Measurements from ENCODE around the gene RNU1-3.
A peak's percentile ranks its signal among the peaks of the same experiment; 100 is the strongest.
"Not testable (repeated sequence)": the region's sequence is repeated elsewhere in the genome, so short reads cannot be mapped to it uniquely, and the experiment has no call there.

The RNU1-3 gene

DNA sequence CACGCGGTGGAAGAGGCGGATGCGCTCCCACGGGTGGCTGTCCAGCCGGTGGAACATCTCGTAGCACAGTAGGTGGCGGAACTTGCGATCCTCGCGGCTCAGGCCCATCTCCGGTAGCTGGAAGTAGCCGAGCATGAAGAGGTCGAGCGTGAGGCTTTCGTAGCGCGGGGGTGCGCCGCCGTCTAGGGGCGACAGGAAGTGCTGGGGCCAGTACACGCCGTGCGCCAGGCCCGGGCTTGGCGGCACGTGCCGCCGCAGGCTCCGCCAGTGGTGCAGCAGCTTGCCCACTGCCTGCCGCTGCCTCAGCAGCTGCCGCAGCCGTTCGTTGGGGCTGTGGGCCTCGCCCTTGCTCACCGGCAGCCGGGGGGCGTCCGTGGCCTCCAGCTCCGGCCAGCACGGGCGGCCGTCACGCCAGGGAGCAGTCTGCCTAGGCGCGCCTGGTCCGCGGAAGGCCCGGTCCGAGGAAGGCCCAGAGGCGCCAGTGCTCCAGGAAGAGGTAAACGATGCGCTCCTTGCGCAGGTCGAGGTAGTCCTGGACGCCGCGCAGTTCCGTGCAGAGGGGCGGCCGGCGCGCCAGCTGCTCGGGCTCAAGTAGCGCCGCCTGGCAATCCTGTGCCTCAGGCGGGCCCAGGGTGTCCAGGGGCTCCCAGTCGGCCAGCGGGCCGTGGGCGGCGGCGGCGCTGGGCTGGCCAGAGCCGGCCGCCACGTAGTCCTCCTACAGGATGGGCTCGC is 26.1 kb upstream of the RNU1-3 start:
- not testable (repeated sequence) for H3K36me3 ChIP-seq (ENCODE audit: insufficient read depth, low read length); H3K27ac ChIP-seq (ENCODE audit: low read depth, low read length); H3K9me3 ChIP-seq (ENCODE audit: insufficient read depth, low read depth, low read length); H3K9ac ChIP-seq (ENCODE audit: low read depth, low read length); H3K4me1 ChIP-seq (ENCODE audit: insufficient read depth, low read length); H3K4me3 ChIP-seq (ENCODE audit: low read length)
- 27% methylated on average over 18 of the region's 79 CpGs for WGBS
- peaks cover 37% of the 10 kb centered on the region for H3K27me3 ChIP-seq (ENCODE audit: insufficient read depth, low read length)

DNA sequence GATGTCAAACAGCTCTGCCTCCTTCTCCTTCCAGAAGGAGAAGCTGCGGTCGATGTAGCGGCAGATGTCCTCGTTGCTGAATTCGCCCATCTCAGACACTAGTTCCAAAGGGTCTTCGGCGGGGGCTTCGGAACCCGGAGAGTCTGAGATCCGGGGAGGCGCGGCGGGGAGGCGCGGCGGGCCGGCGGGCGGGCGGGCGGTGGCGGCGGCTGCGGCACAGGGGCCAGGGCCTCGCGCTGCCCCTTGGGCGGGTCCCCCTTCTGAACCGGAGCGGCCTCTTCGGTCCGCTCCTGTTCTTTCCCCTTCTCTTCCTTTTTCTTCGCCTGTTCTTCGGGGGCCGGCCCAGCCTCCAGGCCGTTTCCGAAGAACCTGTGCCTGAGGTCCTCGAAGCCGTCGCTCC is 25.5 kb upstream of the RNU1-3 start:
- 14% methylated on average over 23 of the region's 39 CpGs for WGBS
- H3K27me3 ChIP-seq (ENCODE audit: insufficient read depth, low read length) = peaks cover 37% of the 10 kb centered on the region
- not testable (repeated sequence) for H3K4me3 ChIP-seq (ENCODE audit: low read length); H3K9me3 ChIP-seq (ENCODE audit: insufficient read depth, low read depth, low read length); H3K4me1 ChIP-seq (ENCODE audit: insufficient read depth, low read length); H3K9ac ChIP-seq (ENCODE audit: low read depth, low read length); H3K27ac ChIP-seq (ENCODE audit: low read depth, low read length); H3K36me3 ChIP-seq (ENCODE audit: insufficient read depth, low read length)

DNA sequence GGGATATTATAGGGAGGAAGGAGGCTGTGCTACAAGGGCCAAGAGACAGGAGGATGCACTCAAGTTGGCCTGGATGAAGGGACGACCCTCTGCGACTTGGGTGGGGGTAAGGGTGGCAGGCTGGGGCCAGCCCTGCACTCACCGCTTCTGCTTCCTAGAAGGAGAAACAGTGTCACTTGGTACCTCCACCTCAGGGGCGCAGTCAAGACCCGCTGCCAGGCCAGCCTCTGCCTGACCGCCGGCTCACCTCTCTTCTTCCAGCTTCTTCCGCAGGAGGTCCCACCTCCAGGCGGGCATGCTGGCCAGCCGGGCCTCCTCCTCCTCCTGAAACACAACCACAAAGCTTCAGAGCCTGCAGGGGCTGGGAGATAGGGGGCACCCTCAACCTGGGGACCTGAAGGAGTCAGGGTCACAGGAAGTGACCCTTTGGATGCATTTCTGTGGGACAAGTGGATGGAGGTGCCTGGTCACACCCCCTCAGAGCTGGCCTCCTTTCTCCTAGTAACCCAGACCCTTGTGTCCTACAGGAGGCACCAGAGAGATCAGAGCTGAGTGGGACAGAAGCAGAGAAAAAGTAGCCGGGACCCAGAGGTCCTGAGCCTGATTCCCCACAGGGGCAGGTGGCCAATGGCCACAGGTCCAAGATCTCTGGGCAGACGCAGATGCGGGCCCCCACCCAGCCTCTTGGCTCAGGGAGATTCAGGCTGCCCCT is 24.4 kb upstream of the RNU1-3 start:
- H3K9me3 ChIP-seq (ENCODE audit: insufficient read depth, low read depth, low read length); H3K36me3 ChIP-seq (ENCODE audit: insufficient read depth, low read length); H3K9ac ChIP-seq (ENCODE audit: low read depth, low read length); H3K4me1 ChIP-seq (ENCODE audit: insufficient read depth, low read length); H3K4me3 ChIP-seq (ENCODE audit: low read length); H3K27ac ChIP-seq (ENCODE audit: low read depth, low read length): not testable (repeated sequence)
- WGBS = 85% methylated on average over 5 of the region's 13 CpGs
- H3K27me3 ChIP-seq (ENCODE audit: insufficient read depth, low read length) = peaks cover 28% of the 10 kb centered on the region

DNA sequence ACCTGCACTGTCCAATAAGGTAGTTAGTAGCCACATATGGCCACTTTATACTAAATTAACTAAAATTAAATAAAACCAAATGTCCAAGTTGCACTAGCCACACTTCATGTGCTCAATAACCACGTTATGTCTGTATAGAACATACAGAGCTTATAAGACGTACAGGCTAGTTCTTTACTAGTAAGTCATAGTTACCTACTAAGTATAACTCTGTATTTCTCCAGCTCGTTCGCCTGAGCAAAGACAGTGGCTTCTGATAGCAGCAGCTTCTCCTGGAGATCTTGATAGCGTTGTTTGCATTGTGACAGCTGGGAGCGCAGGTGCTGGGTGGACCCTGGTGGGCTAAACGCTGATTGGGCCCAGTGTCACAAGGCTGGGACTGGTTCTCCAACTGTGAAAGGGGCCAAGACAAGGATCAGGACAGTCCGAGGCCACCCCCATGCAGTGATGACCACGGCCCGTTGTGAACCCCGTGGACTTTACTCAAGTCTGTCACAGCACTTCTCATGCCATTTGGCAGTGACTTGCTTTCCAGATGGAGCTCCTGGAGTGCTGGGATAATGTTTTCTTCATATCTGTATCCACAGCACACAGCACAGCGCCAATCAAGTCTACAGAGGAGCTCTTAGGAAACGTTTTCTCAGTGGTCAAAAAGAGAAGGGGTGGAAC is 20.5 kb upstream of the RNU1-3 start:
- not testable (repeated sequence) for H3K9ac ChIP-seq (ENCODE audit: low read depth, low read length)
- WGBS = 86% methylated on average over 12 of the region's 13 CpGs

DNA sequence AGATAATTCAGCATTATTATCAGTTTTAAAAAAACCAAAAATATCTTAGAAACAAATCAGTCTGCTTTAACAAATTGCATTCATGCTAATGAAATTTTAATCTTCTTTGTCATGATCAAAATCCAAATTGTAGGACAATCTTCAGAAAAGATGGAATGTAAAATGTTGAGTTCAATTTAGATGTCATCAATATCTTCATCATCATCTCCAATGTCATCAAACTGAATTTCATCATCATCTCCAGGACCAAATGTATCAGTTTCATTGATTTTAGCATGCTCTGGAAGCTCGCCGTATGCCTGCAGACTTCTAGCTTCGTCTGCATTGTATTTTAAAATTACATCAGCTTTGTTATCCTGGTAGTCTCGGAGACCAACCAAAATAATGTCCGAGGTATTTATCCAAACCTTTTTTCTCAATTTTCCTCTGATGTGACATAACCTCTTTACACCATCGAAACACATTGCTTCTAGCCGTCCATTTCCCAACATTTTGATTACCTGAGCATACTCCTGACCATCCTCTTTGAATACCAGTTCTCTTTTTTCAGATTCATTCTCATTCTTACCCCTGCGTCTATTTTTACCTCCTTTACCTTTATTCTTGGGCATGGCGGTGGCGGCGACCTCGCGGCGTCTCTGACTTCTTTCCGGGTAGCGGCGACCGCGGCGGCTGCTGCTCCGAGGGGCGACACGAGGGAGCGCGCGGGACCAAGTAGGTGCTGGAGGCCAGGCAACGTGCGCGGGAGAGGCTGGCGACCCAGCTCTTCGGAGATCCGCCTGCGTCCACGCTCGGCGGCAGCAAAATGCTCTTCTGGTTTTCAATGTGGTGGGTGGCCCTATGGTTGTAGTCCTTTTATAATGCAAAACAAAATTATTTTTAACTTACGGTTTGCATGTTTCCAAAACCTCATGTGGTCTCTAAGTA is 19.0 kb upstream of the RNU1-3 start:
- 79% methylated on average over 30 of the region's 37 CpGs for WGBS
- not testable (repeated sequence) for H3K4me3 ChIP-seq (ENCODE audit: low read length); H3K4me1 ChIP-seq (ENCODE audit: insufficient read depth, low read length); H3K27ac ChIP-seq (ENCODE audit: low read depth, low read length); H3K9ac ChIP-seq (ENCODE audit: low read depth, low read length); H3K27me3 ChIP-seq (ENCODE audit: insufficient read depth, low read length); H3K36me3 ChIP-seq (ENCODE audit: insufficient read depth, low read length); H3K9me3 ChIP-seq (ENCODE audit: insufficient read depth, low read depth, low read length)

More for the DNA sequence above, 20.5 kb upstream of the RNU1-3 start:
- H3K27me3 ChIP-seq (ENCODE audit: insufficient read depth, low read length) = peaks cover 14% of the 10 kb centered on the region
- not testable (repeated sequence) for H3K4me3 ChIP-seq (ENCODE audit: low read length); H3K36me3 ChIP-seq (ENCODE audit: insufficient read depth, low read length); H3K27ac ChIP-seq (ENCODE audit: low read depth, low read length); H3K9me3 ChIP-seq (ENCODE audit: insufficient read depth, low read depth, low read length); H3K4me1 ChIP-seq (ENCODE audit: insufficient read depth, low read length)

DNA sequence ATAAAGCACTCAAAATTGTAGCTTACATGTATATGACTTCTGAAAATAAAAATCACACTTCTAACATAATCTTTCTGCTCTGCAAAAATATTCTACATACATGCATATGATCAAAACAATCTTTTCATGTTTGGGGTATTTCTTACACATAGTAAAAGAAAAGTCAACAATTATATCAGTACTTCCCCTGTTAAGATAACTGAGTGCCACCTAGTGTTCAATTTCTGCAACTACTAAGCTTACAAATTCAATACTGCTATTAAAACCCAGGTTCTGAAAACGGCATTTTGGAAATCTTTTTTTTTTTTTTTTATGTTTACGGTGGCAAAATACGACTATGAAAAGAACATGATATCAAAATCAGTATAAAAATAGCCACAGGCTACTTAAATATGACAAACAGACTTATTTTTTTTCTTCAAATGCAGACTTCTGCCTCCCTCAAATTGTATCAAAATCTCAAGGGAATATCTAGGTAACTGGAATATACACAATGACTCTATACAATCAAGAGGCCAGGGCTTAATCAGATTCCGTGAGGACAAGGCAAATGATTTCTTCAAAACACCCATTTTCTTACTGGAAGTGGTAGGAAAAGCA is 18.1 kb upstream of the RNU1-3 start:
- H3K9me3 ChIP-seq (ENCODE audit: insufficient read depth, low read depth, low read length); H3K9ac ChIP-seq (ENCODE audit: low read depth, low read length); H3K27ac ChIP-seq (ENCODE audit: low read depth, low read length); H3K27me3 ChIP-seq (ENCODE audit: insufficient read depth, low read length); H3K4me3 ChIP-seq (ENCODE audit: low read length); H3K36me3 ChIP-seq (ENCODE audit: insufficient read depth, low read length); H3K4me1 ChIP-seq (ENCODE audit: insufficient read depth, low read length): not testable (repeated sequence)
- WGBS = no CpG with 5 or more reads among the region's 4 CpGs

DNA sequence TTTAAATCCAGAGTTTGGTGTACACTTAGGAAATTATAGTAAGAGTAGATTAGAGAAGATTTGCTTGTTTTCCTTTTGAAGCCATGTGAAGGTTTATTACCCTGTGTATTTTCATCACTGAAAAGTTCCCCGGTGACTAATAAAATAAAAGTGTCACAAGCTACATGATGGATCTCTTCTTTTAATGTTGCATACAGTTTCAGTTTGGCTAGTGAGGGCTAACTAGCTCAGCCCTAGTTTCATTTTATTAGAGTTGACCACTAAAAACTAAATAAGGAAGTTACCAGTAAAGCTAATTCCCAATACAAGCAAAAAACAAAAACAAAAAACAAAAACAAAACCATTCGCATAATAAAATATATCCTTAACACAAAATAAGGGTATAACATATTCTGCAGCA is 17.4 kb upstream of the RNU1-3 start:
- H3K9ac ChIP-seq (ENCODE audit: low read depth, low read length); H3K4me3 ChIP-seq (ENCODE audit: low read length); H3K27ac ChIP-seq (ENCODE audit: low read depth, low read length); H3K9me3 ChIP-seq (ENCODE audit: insufficient read depth, low read depth, low read length); H3K27me3 ChIP-seq (ENCODE audit: insufficient read depth, low read length); H3K4me1 ChIP-seq (ENCODE audit: insufficient read depth, low read length); H3K36me3 ChIP-seq (ENCODE audit: insufficient read depth, low read length): not testable (repeated sequence)
- no CpG with 5 or more reads among the region's 2 CpGs for WGBS

DNA sequence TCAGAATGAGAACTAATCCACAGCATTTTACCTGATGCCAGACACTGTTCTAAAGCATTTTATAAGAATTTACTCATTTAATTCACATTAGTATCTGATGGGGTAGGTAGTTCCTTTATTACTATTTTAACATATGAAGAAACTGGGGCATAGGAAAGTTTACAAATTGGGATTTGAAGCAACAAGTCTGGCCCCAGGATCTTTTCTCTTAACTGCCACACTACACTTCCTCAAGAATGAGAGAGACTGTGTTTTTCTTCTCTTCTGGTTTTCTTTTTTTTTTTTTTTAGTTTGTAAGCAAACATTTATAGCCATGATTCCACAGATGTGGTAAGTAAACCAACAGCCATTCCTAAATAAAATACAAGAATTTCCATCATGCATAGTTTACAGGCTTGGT is 16.1 kb upstream of the RNU1-3 start:
- not testable (repeated sequence) for H3K27ac ChIP-seq (ENCODE audit: low read depth, low read length); H3K9ac ChIP-seq (ENCODE audit: low read depth, low read length); H3K4me3 ChIP-seq (ENCODE audit: low read length); H3K9me3 ChIP-seq (ENCODE audit: insufficient read depth, low read depth, low read length); H3K27me3 ChIP-seq (ENCODE audit: insufficient read depth, low read length); H3K4me1 ChIP-seq (ENCODE audit: insufficient read depth, low read length); H3K36me3 ChIP-seq (ENCODE audit: insufficient read depth, low read length)

DNA sequence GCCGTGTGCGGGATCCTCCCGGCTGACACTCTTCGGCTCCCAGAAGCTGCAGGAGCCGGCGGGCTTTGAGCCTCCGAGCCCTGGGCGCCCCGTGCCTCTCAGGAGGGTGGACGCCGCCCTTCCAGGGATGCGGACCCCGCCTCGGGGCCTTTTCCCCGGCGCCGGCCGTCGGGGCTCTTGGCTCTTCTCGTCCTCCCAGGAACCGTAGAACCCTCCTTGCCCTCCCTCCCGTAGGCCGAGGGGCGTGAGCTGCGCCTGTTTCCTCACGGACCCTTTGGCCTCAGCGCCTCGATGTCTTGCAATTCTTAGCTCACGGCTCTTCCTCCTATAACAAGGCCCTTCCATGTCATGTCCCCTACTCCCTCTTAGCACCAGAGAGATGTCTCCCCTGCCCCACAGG is 13.6 kb upstream of the RNU1-3 start:
- not testable (repeated sequence) for H3K9ac ChIP-seq (ENCODE audit: low read depth, low read length); H3K36me3 ChIP-seq (ENCODE audit: insufficient read depth, low read length); H3K4me1 ChIP-seq (ENCODE audit: insufficient read depth, low read length); H3K9me3 ChIP-seq (ENCODE audit: insufficient read depth, low read depth, low read length); H3K27me3 ChIP-seq (ENCODE audit: insufficient read depth, low read length); H3K27ac ChIP-seq (ENCODE audit: low read depth, low read length)
- 66% methylated on average over 29 of the region's 29 CpGs for WGBS
- H3K4me3 ChIP-seq (ENCODE audit: low read length) = peak overlapping the region; percentile 44

DNA sequence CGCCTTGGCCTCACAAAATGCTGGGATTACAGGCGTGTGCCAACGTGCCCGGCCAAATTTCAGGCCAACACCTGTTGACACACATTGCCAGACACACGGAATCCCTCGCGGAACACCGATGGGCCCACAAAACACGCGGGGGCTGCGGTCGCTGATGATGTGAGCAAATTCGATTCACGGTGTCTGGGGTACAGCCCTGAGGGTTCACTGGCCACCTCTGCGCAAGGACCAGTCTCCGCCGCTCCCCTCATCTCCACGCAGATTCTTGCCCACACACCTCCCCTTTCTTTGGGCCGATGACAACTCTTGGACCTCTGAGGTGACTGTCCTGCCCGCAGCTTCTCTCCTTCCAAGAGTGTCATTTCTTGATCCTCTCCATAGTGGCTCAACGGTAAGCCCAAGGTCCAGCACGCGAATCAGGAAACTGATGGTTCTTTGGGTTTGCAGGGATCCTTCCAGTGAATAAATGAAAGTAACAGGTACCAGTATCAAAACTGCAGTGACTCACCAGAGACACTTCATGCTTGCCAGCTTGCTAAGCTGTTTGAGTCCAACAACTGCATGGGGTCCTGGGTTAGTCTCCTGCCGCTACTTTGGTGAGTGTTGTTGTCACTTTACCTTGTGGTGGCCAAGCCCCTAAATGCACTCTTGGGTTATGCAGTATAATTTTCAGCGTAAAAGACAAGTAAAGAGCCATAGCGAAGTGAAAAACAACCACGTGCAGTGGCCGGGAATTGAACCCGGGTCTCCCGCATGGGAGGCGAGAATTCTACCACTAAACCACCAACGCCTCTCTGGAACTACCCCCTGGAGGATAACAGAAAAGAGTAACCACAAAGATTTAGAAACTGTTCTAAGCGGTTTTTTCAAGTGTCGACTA is 11.0 kb upstream of the RNU1-3 start:
- peaks cover 7% of the 10 kb centered on the region; the same call in 1 of the 2 replicates for H3K4me1 ChIP-seq (ENCODE audit: insufficient read depth, low read length)
- WGBS = 66% methylated on average over 34 of the region's 34 CpGs
- H3K9ac ChIP-seq (ENCODE audit: low read depth, low read length) = no peak overlapping the region
- peak overlapping the region; percentile 24; the same call in 1 of the 2 replicates for H3K4me3 ChIP-seq (ENCODE audit: low read length)
- H3K9me3 ChIP-seq (ENCODE audit: insufficient read depth, low read depth, low read length) = no peaks in the 10 kb centered on the region
- peaks cover 3% of the 10 kb centered on the region for H3K27me3 ChIP-seq (ENCODE audit: insufficient read depth, low read length)
- H3K36me3 ChIP-seq (ENCODE audit: insufficient read depth, low read length) = no peaks in the 10 kb centered on the region
- H3K27ac ChIP-seq (ENCODE audit: low read depth, low read length) = no peak overlapping the region
